ENCODE measurements around the gene STK17A. TPM values are rescaled to one million over a fixed set of nuclear protein-coding genes. Genes with fewer than 3 reads are reported as not detected.

STK17A gene
- total and polyA plus RNA-seq, 4 donors: 15.9 to 40.6 (median 29.0) TPM

DNA sequence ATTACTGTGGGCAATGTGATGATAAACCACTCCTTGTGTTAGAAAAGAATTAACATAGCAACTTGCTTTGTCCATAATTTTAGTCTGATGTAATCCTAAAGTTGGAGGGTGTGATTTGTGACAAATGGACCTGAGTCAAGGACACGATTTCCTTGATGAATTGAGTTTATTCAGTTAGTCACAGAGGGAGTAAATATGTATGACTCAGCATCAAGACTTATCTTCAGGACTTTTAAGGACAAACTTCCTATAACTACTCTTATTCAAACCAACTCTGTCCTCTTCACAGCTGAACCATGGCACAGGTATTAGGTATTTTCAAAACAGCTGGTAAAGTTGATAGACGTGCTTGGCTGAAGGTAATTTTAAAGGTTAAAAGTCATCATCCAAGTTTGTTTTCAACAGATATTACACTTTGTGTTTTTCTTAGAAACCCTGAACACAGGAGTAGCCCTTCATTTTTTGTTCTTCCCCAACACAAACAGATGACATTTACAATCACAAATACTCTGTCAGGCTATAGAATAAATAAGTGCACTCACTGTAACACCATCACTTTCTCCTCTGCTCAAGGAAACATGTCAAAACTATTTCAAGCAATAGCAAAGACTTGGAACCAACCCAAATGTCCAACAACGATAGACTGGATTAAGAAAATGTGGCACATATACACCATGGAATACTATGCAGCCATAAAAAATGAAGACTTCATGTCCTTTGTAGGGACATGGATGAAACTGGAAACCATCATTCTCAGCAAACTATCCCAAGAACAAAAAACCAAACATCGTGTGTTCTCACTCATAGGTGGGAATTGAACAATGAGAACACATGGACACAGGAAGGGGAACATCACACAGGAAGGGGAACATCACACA, 91.9 kb downstream of the STK17A start:
- intact Hi-C loops (cut with DNase I): no loop called here
- DNase-seq (no peak), ATAC-seq (ENCODE audit: low FRiP score) (no peak)
- Histone ChIP-seq H3K9me3 (ENCODE audit: control insufficient read depth, low read length) (no peaks in the 10 kb centered on the region), H3K27ac (ENCODE audit: low read depth in 1 of 2, low read length in 2 of 2) (no peak overlapping the region), H3K36me3 (ENCODE audit: control insufficient read depth in 1 of 2, insufficient read depth in 2 of 2, low read length in 1 of 2) (no peaks in the 10 kb centered on the region), H3K4me1 (ENCODE audit: control insufficient read depth in 1 of 2, insufficient read depth in 2 of 2, low read length in 2 of 2) (peaks cover 0 to 6% of the 10 kb centered on the region in 2 donors), H3K4me3 (ENCODE audit: low read length in 2 of 2) (no peak overlapping the region), H3K27me3 (ENCODE audit: control insufficient read depth in 1 of 2, insufficient read depth in 2 of 2, low read length in 1 of 2) (no peaks in the 10 kb centered on the region)
- 35 to 36% methylated on average over 4 of the region's 4 CpGs for WGBS, 2 donors

Other genes with a start within 250 kb of the STK17A start
- gene COA1, start 146.4 kb downstream of the STK17A start, total RNA-seq: 10 to 100 TPM; 36.5 to 55.6 TPM
- 10 to 100 TPM; 47.5 to 57.2 TPM for gene COA1, start 146.4 kb downstream of the STK17A start, polyA plus RNA-seq
- gene BLVRA, start 175.6 kb downstream of the STK17A start, total RNA-seq: 10 to 100 TPM; 56.0 to 61.0 TPM
- gene BLVRA, start 175.6 kb downstream of the STK17A start, polyA plus RNA-seq: 100 to 1,000 TPM in 1 of 2 donors, 10 to 100 TPM in 1; 77.8 to 117 TPM